ENCODE results near the gene BPTF.

DNA sequence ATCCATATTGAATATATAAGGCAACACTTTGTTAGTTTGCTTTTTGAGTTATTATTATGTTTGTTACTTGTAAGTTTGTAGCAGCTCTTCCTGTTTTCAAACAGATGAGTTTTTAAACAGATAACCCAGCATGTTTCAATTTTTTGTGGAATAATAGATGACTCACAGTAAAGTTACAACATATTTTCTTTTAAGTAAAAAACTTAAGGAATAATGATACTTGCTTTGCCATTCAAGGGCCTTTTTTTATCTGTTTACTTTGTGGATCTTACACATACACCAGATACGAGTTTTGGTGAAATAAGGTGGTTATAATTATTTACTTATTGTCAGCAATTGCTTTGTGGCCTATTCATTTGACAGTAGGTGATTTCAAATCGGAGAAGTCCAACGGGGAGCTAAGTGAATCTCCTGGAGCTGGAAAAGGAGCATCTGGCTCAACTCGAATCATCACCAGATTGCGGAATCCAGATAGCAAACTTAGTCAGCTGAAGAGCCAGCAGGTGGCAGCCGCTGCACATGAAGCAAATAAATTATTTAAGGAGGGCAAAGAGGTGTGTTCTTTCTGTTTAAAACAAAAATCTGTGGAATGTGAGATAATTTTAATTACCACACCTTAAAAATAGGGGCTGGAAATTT is 66.3 kb downstream of the BPTF start:
- TF ChIP-seq, protein P1, sequence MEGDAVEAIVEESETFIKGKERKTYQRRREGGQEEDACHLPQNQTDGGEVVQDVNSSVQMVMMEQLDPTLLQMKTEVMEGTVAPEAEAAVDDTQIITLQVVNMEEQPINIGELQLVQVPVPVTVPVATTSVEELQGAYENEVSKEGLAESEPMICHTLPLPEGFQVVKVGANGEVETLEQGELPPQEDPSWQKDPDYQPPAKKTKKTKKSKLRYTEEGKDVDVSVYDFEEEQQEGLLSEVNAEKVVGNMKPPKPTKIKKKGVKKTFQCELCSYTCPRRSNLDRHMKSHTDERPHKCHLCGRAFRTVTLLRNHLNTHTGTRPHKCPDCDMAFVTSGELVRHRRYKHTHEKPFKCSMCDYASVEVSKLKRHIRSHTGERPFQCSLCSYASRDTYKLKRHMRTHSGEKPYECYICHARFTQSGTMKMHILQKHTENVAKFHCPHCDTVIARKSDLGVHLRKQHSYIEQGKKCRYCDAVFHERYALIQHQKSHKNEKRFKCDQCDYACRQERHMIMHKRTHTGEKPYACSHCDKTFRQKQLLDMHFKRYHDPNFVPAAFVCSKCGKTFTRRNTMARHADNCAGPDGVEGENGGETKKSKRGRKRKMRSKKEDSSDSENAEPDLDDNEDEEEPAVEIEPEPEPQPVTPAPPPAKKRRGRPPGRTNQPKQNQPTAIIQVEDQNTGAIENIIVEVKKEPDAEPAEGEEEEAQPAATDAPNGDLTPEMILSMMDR (conservative IDR thresholded peaks at IDR 0.05; ENCODE audit: low read depth, low read length) = peak; percentile 70
- no peak for TF ChIP-seq EZH2 (IDR thresholded peaks at IDR 0.05; ENCODE audit: low read length, unreplicated experiment)
